Activated T-cell treated with anti-CD3 and anti-CD28 coated beads, Interleukin-2, amount 50 U/mL, for 48 hours (primary cell): ENCODE data around the gene MEF2A.

Experiments
- DNase-seq, 2 experiments: peaks; one replicate each; pipeline ENCODE4 v3.0.0-alpha.2; 2020

Gene MEF2A

GRCh38 chr15:99606646-99607045 lies 40.9 kb downstream of the MEF2A start:
- no peak for DNase-seq

- no peak for DNase-seq
These were observed 47.7 kb downstream of the MEF2A start for GRCh38 chr15:99613481-99613880.

GRCh38 chr15:99613887-99614647 lies 48.3 kb downstream of the MEF2A start:
- DNase-seq: no peak

GRCh38 chr15:99614749-99615288 lies 49.0 kb downstream of the MEF2A start:
- no peak for DNase-seq

GRCh38 chr15:99615460-99615859 lies 49.7 kb downstream of the MEF2A start:
- no peak for DNase-seq

GRCh38 chr15:99616129-99616528 lies 50.3 kb downstream of the MEF2A start:
- DNase-seq: no peak

GRCh38 chr15:99616773-99617342 lies 51.1 kb downstream of the MEF2A start:
- no peak for DNase-seq

- DNase-seq: no peak
These were observed 53.2 kb downstream of the MEF2A start for GRCh38 chr15:99618941-99619411.

GRCh38 chr15:99619712-99620111 lies 53.9 kb downstream of the MEF2A start:
- no peak for DNase-seq

- DNase-seq: no peak
These were observed 54.4 kb downstream of the MEF2A start for GRCh38 chr15:99620178-99620577.

GRCh38 chr15:99621767-99622166 lies 56.0 kb downstream of the MEF2A start:
- DNase-seq: no peak

GRCh38 chr15:99628374-99629001 lies 62.7 kb downstream of the MEF2A start:
- no peak for DNase-seq

GRCh38 chr15:99630607-99631131 lies 64.9 kb downstream of the MEF2A start:
- DNase-seq: no peak

GRCh38 chr15:99631255-99631654 lies 65.5 kb downstream of the MEF2A start:
- DNase-seq: no peak

- no peak for DNase-seq
These were observed 66.7 kb downstream of the MEF2A start for GRCh38 chr15:99632521-99632920.

- DNase-seq: no peak
These were observed 67.9 kb downstream of the MEF2A start for GRCh38 chr15:99633655-99634054.

- DNase-seq: no peak
These were observed 68.8 kb downstream of the MEF2A start for GRCh38 chr15:99634576-99634975.

- no peak for DNase-seq
These were observed 69.4 kb downstream of the MEF2A start for GRCh38 chr15:99635145-99635544.

- no peak for DNase-seq
These were observed 70.0 kb downstream of the MEF2A start for GRCh38 chr15:99635794-99636193.

GRCh38 chr15:99644913-99645542 lies 79.2 kb downstream of the MEF2A start:
- DNase-seq: no peak

- DNase-seq: no peak
These were observed 79.8 kb downstream of the MEF2A start for GRCh38 chr15:99645543-99645935.

GRCh38 chr15:99645951-99646350 lies 80.2 kb downstream of the MEF2A start:
- no peak for DNase-seq
